HCT116 (cell line): ENCODE results near the gene RTN1. TPM values are rescaled to one million over a fixed set of nuclear protein-coding genes. Genes with fewer than 3 reads are reported as not detected.

Experiments used
- ATAC-seq: fragments of 200-7000 bp; cut with Tn5 transposase; 2 replicates; pipeline ENCODE4 v1.9.1; 2020; ENCODE audit warnings: mild to moderate bottlenecking, moderate library complexity
- BruUV-seq: library from RNA; stranded (reverse); fragments of 400-500 nt; replicated peaks from 2 replicates; lab custom pipeline; 2021; lab: Mats Ljungman, UMichigan
- CTCF ChIA-PET: fragments of 300-600 bp; sonication (Branson Sonifier 250); formaldehyde crosslinking; loops from one replicate; lab custom pipeline; 2021; ENCODE audit warnings: antibody characterized with exemption; lab: Charles Lee
- POLR2A ChIA-PET: fragments of 300-600, 350-600 bp; sonication (Branson Sonifier 250); formaldehyde crosslinking; loops from one replicate; lab custom pipeline; 2021; ENCODE audit warnings: antibody characterized with exemption; lab: Charles Lee
- RAD21 ChIA-PET, 2 experiments: fragments of 300-600 bp; sonication (Branson Sonifier 250); formaldehyde crosslinking; loops; one replicate each; lab custom pipeline; 2023; ENCODE audit warnings: low total read pairs in 2 of 2; ENCODE audit not compliant: uncharacterized antibody in 2 of 2, unreplicated experiment in 2 of 2, low non-redundant PET in 1 of 2; lab: Charles Lee
- DNase-seq: peaks from one replicate; pipeline ENCODE4 v3.0.0-alpha.2; 2010; ENCODE audit warnings: low read depth, low spot score
- H2AFZ ChIP-seq: fragments of 200-600 bp; shearing (Covaris generic), sonication (generic); 2 replicates; pipeline ENCODE4 v1.6.1; 2017; ENCODE audit warnings: low read depth, mixed run types, mixed read lengths, antibody characterized with exemption, low read length; ENCODE audit not compliant: poor library complexity, severe bottlenecking
- H3K27ac ChIP-seq: 2 replicates; pipeline ENCODE4 v1.5.1; 2012; ENCODE audit warnings: low read depth, low read length
- H3K27me3 ChIP-seq: fragments of 200-600 bp; sonication (generic); 2 replicates; pipeline ENCODE4 v1.6.1; 2016; ENCODE audit warnings: mixed run types, low read length, mixed read lengths; ENCODE audit not compliant: insufficient read depth
- H3K36me3 ChIP-seq, 2 experiments: fragments of 200-500 bp in 1 of 2; fragments of 200-600 bp in 1 of 2; sonication (Bioruptor generic) in 1 of 2; sonication (generic) in 1 of 2; 2 replicates each; pipeline versions ENCODE4 v1.5.1 to v1.6.1; 2014 to 2016; ENCODE audit warnings: low read length in 2 of 2, inconsistent platforms in 1 of 2, mixed read lengths in 1 of 2, mixed run types in 1 of 2; ENCODE audit not compliant: insufficient read depth in 2 of 2, control insufficient read depth in 1 of 2
- H3K4me1 ChIP-seq, 2 experiments: fragments of 200-600 bp in 1 of 2; sonication (generic) in 1 of 2; 2 replicates each; pipeline versions ENCODE4 v1.5.1 to v1.6.1; 2012 to 2017; ENCODE audit warnings: low read length in 2 of 2, inconsistent platforms in 1 of 2, mild to moderate bottlenecking in 1 of 2, mixed read lengths in 1 of 2, mixed run types in 1 of 2, moderate library complexity in 1 of 2; ENCODE audit not compliant: insufficient read depth in 2 of 2, control insufficient read depth in 1 of 2
- H3K4me2 ChIP-seq: fragments of 200-600 bp; sonication (generic); 2 replicates; pipeline ENCODE4 v1.6.1; 2017; ENCODE audit warnings: mixed run types, low read length, mixed read lengths
- H3K4me3 ChIP-seq, 2 experiments: fragments of 200-600 bp in 1 of 2; sonication (generic) in 1 of 2; replicated peaks in 1 of 2; 2 replicates each; pipeline ENCODE4 v1.5.1; 2011 to 2016; ENCODE audit warnings: low read length in 2 of 2, control low read depth in 1 of 2, low read depth in 1 of 2, mild to moderate bottlenecking in 1 of 2, mixed read lengths in 1 of 2, mixed run types in 1 of 2
- H3K79me2 ChIP-seq: fragments of 200-600 bp; sonication (generic); 2 replicates; pipeline ENCODE4 v1.6.1; 2017; ENCODE audit warnings: mild to moderate bottlenecking, mixed run types, low read length, moderate library complexity, mixed read lengths; ENCODE audit not compliant: insufficient read depth
- H3K9ac ChIP-seq: fragments of 200-600 bp; sonication (generic); 2 replicates; pipeline ENCODE4 v1.6.1; 2016; ENCODE audit warnings: low read length, mixed read lengths
- H3K9me2 ChIP-seq: fragments of 200-600 bp; sonication (generic), shearing (Covaris generic); 2 replicates; pipeline ENCODE4 v1.6.1; 2017; ENCODE audit warnings: mixed run types, mild to moderate bottlenecking, moderate library complexity; ENCODE audit not compliant: insufficient read depth
- H3K9me3 ChIP-seq, 2 experiments: fragments of 200-500 bp in 1 of 2; fragments of 200-600 bp in 1 of 2; sonication (Bioruptor generic) in 1 of 2; sonication (generic) in 1 of 2; 2 replicates each; pipeline ENCODE4 v1.6.1; 2014 to 2017; ENCODE audit warnings: low read length in 2 of 2, mixed read lengths in 2 of 2, inconsistent platforms in 1 of 2, low read depth in 1 of 2, mild to moderate bottlenecking in 1 of 2, mixed run types in 1 of 2, moderate library complexity in 1 of 2; ENCODE audit not compliant: control insufficient read depth in 1 of 2, insufficient read depth in 1 of 2
- H4K20me1 ChIP-seq: fragments of 200-600 bp; sonication (generic), shearing (Covaris generic); 2 replicates; pipeline ENCODE4 v1.6.1; 2017; ENCODE audit warnings: mixed run types, mild to moderate bottlenecking, moderate library complexity; ENCODE audit not compliant: insufficient read depth
- CBX3 ChIP-seq: IDR thresholded peaks from 2 replicates; pipeline ENCODE4 v1.6.1; 2012; ENCODE audit warnings: low read depth
- CTCF ChIP-seq, 3 experiments: fragments of 200-600 bp in 1 of 3; sonication (generic) in 1 of 3; IDR thresholded peaks in 2 of 3; conservative IDR thresholded peaks in 1 of 3; 2 replicates each; pipeline ENCODE4 v1.5.1; 2012 to 2017; ENCODE audit warnings: low read depth in 2 of 3, low read length in 2 of 3, antibody characterized with exemption in 1 of 3, borderline replicate concordance in 1 of 3, control low read depth in 1 of 3, mild to moderate bottlenecking in 1 of 3, mixed read lengths in 1 of 3, mixed run types in 1 of 3, moderate library complexity in 1 of 3; ENCODE audit not compliant: insufficient read depth in 1 of 3
- EGR1 ChIP-seq: IDR thresholded peaks from 2 replicates; pipeline ENCODE4 v1.6.1; 2012; ENCODE audit warnings: low read depth
- EZH2 ChIP-seq: fragments of 200-600 bp; sonication (generic); IDR thresholded peaks from 2 replicates; pipeline ENCODE4 v1.6.1; 2017; ENCODE audit warnings: antibody characterized with exemption, mixed run types
- EZH2phosphoT487 ChIP-seq: fragments of 200-600 bp; IDR thresholded peaks from 2 replicates; pipeline ENCODE4 v1.6.1; 2018; ENCODE audit warnings: antibody characterized with exemption, borderline replicate concordance
- POLR2AphosphoS5 ChIP-seq: IDR thresholded peaks from 2 replicates; pipeline ENCODE4 v1.6.1; 2011; ENCODE audit warnings: mild to moderate bottlenecking, low read depth, low read length, moderate library complexity
- RAD21 ChIP-seq: IDR thresholded peaks from 2 replicates; pipeline ENCODE4 v1.6.1; 2012; ENCODE audit warnings: low read depth, mild to moderate bottlenecking
- SIN3A ChIP-seq: IDR thresholded peaks from 2 replicates; pipeline ENCODE4 v1.6.1; 2012; ENCODE audit warnings: low read depth
- TCF7L2 ChIP-seq: IDR thresholded peaks from 2 replicates; pipeline ENCODE4 v1.7.0; 2011; ENCODE audit warnings: borderline replicate concordance, inconsistent platforms; ENCODE audit not compliant: insufficient read depth, insufficient read length; ENCODE audit errors: extremely low read depth
- ZBTB33 ChIP-seq: IDR thresholded peaks from 2 replicates; pipeline ENCODE4 v1.6.1; 2011; ENCODE audit warnings: mild to moderate bottlenecking, low read length, moderate library complexity; ENCODE audit not compliant: insufficient replicate concordance; ENCODE audit errors: extremely low read depth
- ZFX ChIP-seq: fragments of 450-650 bp; IDR thresholded peaks from 2 replicates; pipeline ENCODE4 v1.6.1; 2017
- intact Hi-C: fragments of 100-400 bp; cut with micrococcal nuclease; formaldehyde crosslinking; loops from 2 replicates; pipeline ENCODE4 v1.10.0; 2022
- total RNA-seq: library from RNA; stranded (reverse); gene quantifications from one replicate; pipeline ENCODE4 v1.2.1, GENCODE V29; 2021; ENCODE audit not compliant: unreplicated experiment
- TF ChIP-seq, protein P1 (sequence below): IDR thresholded peaks from 2 replicates; pipeline ENCODE4 v1.6.1; 2012; ENCODE audit warnings: low read depth

Gene RTN1
- total RNA-seq, 1 experiment from 2014 or later, result 0.57 TPM

- intact Hi-C loops, result no loop called here
- BruUV-seq, result no TSS peak
- no peaks in the 10 kb centered on the region for H4K20me1 ChIP-seq
Observed at GRCh38 chr14:59849411-59850130, 21.0 kb downstream of the RTN1 start.

DNA sequence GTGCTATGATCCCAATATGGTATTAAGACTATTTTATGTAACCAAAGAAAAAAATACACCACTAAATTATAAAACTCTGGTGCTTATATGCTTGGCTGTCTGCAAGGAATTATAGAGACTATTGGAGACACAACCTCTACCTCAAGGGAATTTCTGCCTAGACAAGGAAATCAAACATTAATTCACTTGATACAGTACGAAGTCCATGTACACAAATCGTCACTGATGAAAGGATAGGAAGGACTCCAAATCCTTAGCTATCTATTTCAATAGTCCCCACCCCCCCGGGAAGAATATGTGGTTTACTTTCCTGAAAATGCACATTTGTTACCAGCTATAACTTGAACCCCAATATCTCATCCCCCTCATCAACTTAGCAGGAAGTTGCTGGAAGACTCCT, 21.9 kb downstream of the RTN1 start:
- Histone ChIP-seq H3K36me3 (no peaks in the 10 kb centered on the region), H3K9me2 (no peaks in the 10 kb centered on the region), H3K27me3 (peaks cover 7% of the 10 kb centered on the region; the same call in 1 of the 2 replicates), H3K79me2 (no peaks in the 10 kb centered on the region), H3K4me3 (no peak overlapping the region), H3K27ac (no peak overlapping the region), H3K9me3 (no peaks in the 10 kb centered on the region), H2AFZ (no peak overlapping the region), H4K20me1 (no peaks in the 10 kb centered on the region), H3K4me1 (no peaks in the 10 kb centered on the region), H3K9ac (no peak overlapping the region), H3K4me2 (no peak overlapping the region)
- CTCF ChIA-PET, result no interaction called here
- intact Hi-C loops, result no loop called here
- POLR2A ChIA-PET, result no interaction called here
- BruUV-seq, result no TSS peak
- RAD21 ChIA-PET, result no interaction called here
- DNase-seq (no peak), ATAC-seq (no peak)
- TF ChIP-seq RAD21 (no peak), CBX3 (no peak), EGR1 (no peak), ZBTB33 (no peak), CTCF (IDR thresholded peaks at IDR 0.05 in 2 of 3, conservative IDR thresholded peaks at IDR 0.05 in 1 of 3; ENCODE audit: borderline replicate concordance in 1 of 3, insufficient read depth in 1 of 3, low read depth in 2 of 3, low read length in 2 of 3) (no peak), POLR2AphosphoS5 (no peak), SIN3A (no peak), ZFX (no peak), EZH2phosphoT487 (no peak), EZH2 (no peak)
- TF ChIP-seq, protein P1, sequence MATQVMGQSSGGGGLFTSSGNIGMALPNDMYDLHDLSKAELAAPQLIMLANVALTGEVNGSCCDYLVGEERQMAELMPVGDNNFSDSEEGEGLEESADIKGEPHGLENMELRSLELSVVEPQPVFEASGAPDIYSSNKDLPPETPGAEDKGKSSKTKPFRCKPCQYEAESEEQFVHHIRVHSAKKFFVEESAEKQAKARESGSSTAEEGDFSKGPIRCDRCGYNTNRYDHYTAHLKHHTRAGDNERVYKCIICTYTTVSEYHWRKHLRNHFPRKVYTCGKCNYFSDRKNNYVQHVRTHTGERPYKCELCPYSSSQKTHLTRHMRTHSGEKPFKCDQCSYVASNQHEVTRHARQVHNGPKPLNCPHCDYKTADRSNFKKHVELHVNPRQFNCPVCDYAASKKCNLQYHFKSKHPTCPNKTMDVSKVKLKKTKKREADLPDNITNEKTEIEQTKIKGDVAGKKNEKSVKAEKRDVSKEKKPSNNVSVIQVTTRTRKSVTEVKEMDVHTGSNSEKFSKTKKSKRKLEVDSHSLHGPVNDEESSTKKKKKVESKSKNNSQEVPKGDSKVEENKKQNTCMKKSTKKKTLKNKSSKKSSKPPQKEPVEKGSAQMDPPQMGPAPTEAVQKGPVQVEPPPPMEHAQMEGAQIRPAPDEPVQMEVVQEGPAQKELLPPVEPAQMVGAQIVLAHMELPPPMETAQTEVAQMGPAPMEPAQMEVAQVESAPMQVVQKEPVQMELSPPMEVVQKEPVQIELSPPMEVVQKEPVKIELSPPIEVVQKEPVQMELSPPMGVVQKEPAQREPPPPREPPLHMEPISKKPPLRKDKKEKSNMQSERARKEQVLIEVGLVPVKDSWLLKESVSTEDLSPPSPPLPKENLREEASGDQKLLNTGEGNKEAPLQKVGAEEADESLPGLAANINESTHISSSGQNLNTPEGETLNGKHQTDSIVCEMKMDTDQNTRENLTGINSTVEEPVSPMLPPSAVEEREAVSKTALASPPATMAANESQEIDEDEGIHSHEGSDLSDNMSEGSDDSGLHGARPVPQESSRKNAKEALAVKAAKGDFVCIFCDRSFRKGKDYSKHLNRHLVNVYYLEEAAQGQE, result no peak

More at GRCh38 chr14:59849411-59850130, 21.0 kb downstream of the RTN1 start:
- Histone ChIP-seq H3K4me3 (no peak overlapping the region), H3K9ac (no peak overlapping the region), H3K27ac (no peak overlapping the region), H3K4me1 (no peaks in the 10 kb centered on the region), H2AFZ (no peak overlapping the region), H3K79me2 (no peaks in the 10 kb centered on the region), H3K36me3 (no peaks in the 10 kb centered on the region), H3K9me3 (no peaks in the 10 kb centered on the region), H3K4me2 (no peak overlapping the region), H3K9me2 (no peaks in the 10 kb centered on the region), H3K27me3 (no peaks in the 10 kb centered on the region; the same call in 1 of the 2 replicates)
- ATAC-seq (no peak), DNase-seq (no peak)
- RAD21 ChIA-PET, result no interaction called here
- CTCF ChIA-PET, result no interaction called here
- POLR2A ChIA-PET, result no interaction called here
- TF ChIP-seq ZFX, result no peak
- no peak for TF ChIP-seq TCF7L2
- no peak for TF ChIP-seq EGR1
